ENCODE results near the gene MORN1. TPM values are rescaled to one million over a fixed set of nuclear protein-coding genes. Genes with fewer than 3 reads are reported as not detected.

MORN1 gene
- total and polyA plus RNA-seq, 10 of the 15 experiments (the other 5 are each of a cell fraction or from before 2014, with no cell fraction given): 0.76 to 7.9 (median 5.5) TPM

- Histone ChIP-seq H3K9ac (ENCODE audit: control insufficient read depth, insufficient read depth, low read length) (no peak overlapping the region), H3K4me2 (ENCODE audit: control insufficient read depth, insufficient read depth) (no peak overlapping the region), H2AFZ (ENCODE audit: control insufficient read depth, low read depth, low read length) (no peak overlapping the region), H3K4me1 (ENCODE audit: control insufficient read depth, insufficient read depth, low read length) (no peaks in the 10 kb centered on the region), H3K9me3 (replicated peaks; ENCODE audit: control insufficient read depth, insufficient read depth, low read length) (no peaks in the 10 kb centered on the region; the same call in 2 of the 3 replicates), H4K20me1 (ENCODE audit: control insufficient read depth, insufficient read depth) (no peaks in the 10 kb centered on the region), H3K36me3 (ENCODE audit: control insufficient read depth in 2 of 2, insufficient read depth in 2 of 2, low read length in 1 of 2) (no peaks in the 10 kb centered on the region), H3K4me3 (no peak overlapping the region), H3K79me2 (ENCODE audit: control insufficient read depth, insufficient read depth, low read length) (no peaks in the 10 kb centered on the region), H3K27ac (ENCODE audit: control insufficient read depth, insufficient read depth) (no peak overlapping the region), H3K27me3 (replicated peaks in 1 of 2; ENCODE audit: control insufficient read depth in 2 of 2, insufficient read depth in 2 of 2, low read length in 1 of 2) (no peaks in the 10 kb centered on the region)
- CTCF ChIA-PET: no interaction called here
- SMC1A ChIA-PET (ENCODE audit: uncharacterized antibody, unreplicated experiment): no interaction called here
- in situ Hi-C loops (cut with MboI) (no loop called here), intact Hi-C loops (cut with micrococcal nuclease; ENCODE audit: unreplicated experiment) (no loop called here)
- no TSS peak for BruUV-seq (replicated peaks)
- FAIRE-seq: no peak
- RAD21 ChIA-PET (ENCODE audit: unreplicated experiment): no interaction called here
- TF ChIP-seq SUZ12 (IDR thresholded peaks at IDR 0.05; ENCODE audit: unreplicated experiment) (no peak), CBFB (IDR thresholded peaks at IDR 0.05; ENCODE audit: low read depth) (no peak), IRF4 (IDR thresholded peaks at IDR 0.05; ENCODE audit: low read depth, low read length) (no peak), ESRRA (IDR thresholded peaks at IDR 0.05; ENCODE audit: low read length) (no peak), ZNF384 (IDR thresholded peaks at IDR 0.05; ENCODE audit: borderline replicate concordance, low read depth, low read length) (no peak), NR2F1 (conservative IDR thresholded peaks at IDR 0.05) (no peak), MEF2B (IDR thresholded peaks at IDR 0.05; ENCODE audit: partially characterized antibody, poor library complexity, severe bottlenecking) (no peak), HDAC6 (IDR thresholded peaks at IDR 0.05; ENCODE audit: unreplicated experiment) (no peak), GATAD2B (conservative IDR thresholded peaks at IDR 0.05; ENCODE audit: low read depth) (no peak)
- no peak for ATAC-seq
- WGBS (ENCODE audit: insufficient coverage, insufficient replicate concordance, low lambda C conversion rate, missing lambda C conversion rate): 43% methylated on average over 15 of the region's 16 CpGs
- POLR2A ChIA-PET: no interaction called here
- DNase-seq (ENCODE audit: low read depth, low spot score): no peak
These were observed 67.8 kb downstream of the MORN1 start for GRCh38 chr1:2323451-2323974.

All from GM12878 (cell line).